KBM-7 (cell line): ENCODE measurements around the gene CCDC17.
"Not testable (repeated sequence)": the region's sequence is repeated elsewhere in the genome, so short reads cannot be mapped to it uniquely, and the experiment has no call there.

Experiments
- DNase-seq: peaks from one replicate; pipeline ENCODE4 v3.0.0-alpha.2; 2015
- in situ Hi-C: fragments of 300-500 bp; cut with MboI; formaldehyde crosslinking; loops from 2 replicates; pipeline ENCODE4 v1.14.3; 2020; ENCODE audit warnings: low sequenced_read_pairs, low pct_unique_long_range_greater_than_20kb, mixed read lengths

CCDC17 gene

GRCh38 chr1:45629035-45629434, 5.2 kb upstream of the CCDC17 start:
- DNase-seq, result no peak
- in situ Hi-C loops, result no loop called here

GRCh38 chr1:45622524-45623394, 1.1 kb downstream of the CCDC17 start:
- in situ Hi-C loops, result no loop called here
- DNase-seq, result no peak

GRCh38 chr1:45621895-45622523, 1.8 kb downstream of the CCDC17 start:
- in situ Hi-C loops, result no loop called here
- no peak for DNase-seq

GRCh38 chr1:45621501-45621836, 2.4 kb downstream of the CCDC17 start:
- in situ Hi-C loops, result no loop called here
- no peak for DNase-seq

- DNase-seq, result no peak
- in situ Hi-C loops, result no loop called here
Observed at GRCh38 chr1:45620588-45621500, 3.0 kb downstream of the CCDC17 start.

GRCh38 chr1:45619149-45619921, 4.5 kb downstream of the CCDC17 start:
- in situ Hi-C loops, result no loop called here
- DNase-seq, result no peak

- DNase-seq, result no peak
- in situ Hi-C loops, result no loop called here
Observed at GRCh38 chr1:45617618-45618017, 6.2 kb downstream of the CCDC17 start.

- in situ Hi-C loops, result no loop called here
- DNase-seq, result no peak
Observed at GRCh38 chr1:45615885-45616284, 8.0 kb downstream of the CCDC17 start.

GRCh38 chr1:45612941-45613579, 10.8 kb downstream of the CCDC17 start:
- in situ Hi-C loops, result no loop called here
- no peak for DNase-seq

- in situ Hi-C loops, result no loop called here
- no peak for DNase-seq
Observed at GRCh38 chr1:45610589-45611226, 13.1 kb downstream of the CCDC17 start.

- DNase-seq, result peak; percentile 75
- in situ Hi-C loops, result no loop called here
Observed at GRCh38 chr1:45608175-45609156, 15.4 kb downstream of the CCDC17 start.

GRCh38 chr1:45607404-45608074, 16.3 kb downstream of the CCDC17 start:
- in situ Hi-C loops, result no loop called here
- no peak for DNase-seq

GRCh38 chr1:45604239-45604638, 19.6 kb downstream of the CCDC17 start:
- in situ Hi-C loops, result no loop called here
- no peak for DNase-seq

GRCh38 chr1:45596765-45597164, 27.1 kb downstream of the CCDC17 start:
- in situ Hi-C loops, DNase-seq: not testable (repeated sequence)

GRCh38 chr1:45594412-45594811, 29.4 kb downstream of the CCDC17 start:
- no peak for DNase-seq
- in situ Hi-C loops, result no loop called here

GRCh38 chr1:45589861-45590260, 34.0 kb downstream of the CCDC17 start:
- in situ Hi-C loops, result no loop called here
- DNase-seq, result no peak

- DNase-seq, result no peak
- in situ Hi-C loops, result no loop called here
Observed at GRCh38 chr1:45586769-45587168, 37.1 kb downstream of the CCDC17 start.
